ENCODE measurements around the gene IL17D. TPM values are rescaled to one million over a fixed set of nuclear protein-coding genes. Genes with fewer than 3 reads are reported as not detected.

Gene IL17D
- total RNA-seq, 1 donor: under 0.01 TPM

GRCh38 chr13:20686863-20687579 is 16.5 kb upstream of the IL17D start:
- peak; percentile 29 for DNase-seq (ENCODE audit: low read depth)
- no peak overlapping the region for H3K4me3 ChIP-seq (ENCODE audit: low read depth, low read length)
- TF ChIP-seq CTCF (IDR thresholded peaks at IDR 0.05; ENCODE audit: insufficient read depth, low read depth, low read length): no peak

- no peak for DNase-seq (ENCODE audit: low read depth)
- no peak for TF ChIP-seq CTCF (IDR thresholded peaks at IDR 0.05; ENCODE audit: insufficient read depth, low read depth, low read length)
These were observed 14.2 kb upstream of the IL17D start for GRCh38 chr13:20689291-20689690.

GRCh38 chr13:20691616-20692015 is 11.9 kb upstream of the IL17D start:
- no peak for DNase-seq (ENCODE audit: low read depth)
- H3K4me3 ChIP-seq (ENCODE audit: low read depth, low read length): no peak overlapping the region
- no peak for TF ChIP-seq CTCF (IDR thresholded peaks at IDR 0.05; ENCODE audit: insufficient read depth, low read depth, low read length)

More at GRCh38 chr13:20689291-20689690, 14.2 kb upstream of the IL17D start:
- no peak overlapping the region for H3K4me3 ChIP-seq (ENCODE audit: low read depth, low read length)

GRCh38 chr13:20696073-20696472 is 7.4 kb upstream of the IL17D start:
- no peak overlapping the region for H3K4me3 ChIP-seq (ENCODE audit: low read depth, low read length)
- peak; percentile 23 for DNase-seq (ENCODE audit: low read depth)
- no peak for TF ChIP-seq CTCF (IDR thresholded peaks at IDR 0.05; ENCODE audit: insufficient read depth, low read depth, low read length)

- no peak overlapping the region for H3K4me3 ChIP-seq (ENCODE audit: low read depth, low read length)
- no peak for TF ChIP-seq CTCF (IDR thresholded peaks at IDR 0.05; ENCODE audit: insufficient read depth, low read depth, low read length)
- no peak for DNase-seq (ENCODE audit: low read depth)
These were observed 3.8 kb upstream of the IL17D start for GRCh38 chr13:20699715-20700114.

GRCh38 chr13:20700288-20700687 is 3.2 kb upstream of the IL17D start:
- no peak for DNase-seq (ENCODE audit: low read depth)

More at GRCh38 chr13:20700288-20700687, 3.2 kb upstream of the IL17D start:
- TF ChIP-seq CTCF (IDR thresholded peaks at IDR 0.05; ENCODE audit: insufficient read depth, low read depth, low read length): no peak
- no peak overlapping the region for H3K4me3 ChIP-seq (ENCODE audit: low read depth, low read length)

All from fibroblast of villous mesenchyme (primary cell).